ENCODE measurements around the gene TEX13A. TPM values are rescaled to one million over a fixed set of nuclear protein-coding genes. Genes with fewer than 3 reads are reported as not detected.
A peak's percentile ranks its signal among the peaks of the same experiment; 100 is the strongest.

TEX13A gene
- total RNA-seq, 2 experiments from 2014 or later = not detected

GRCh38 chrX:105221374-105221773, 880 bp upstream of the TEX13A start:
- intact Hi-C loops (cut with micrococcal nuclease) = no loop called here
- Mint-ChIP-seq H3K27me3 (ENCODE audit: low read depth) (no peaks in the 10 kb centered on the region), H3K4me1 (ENCODE audit: low read depth) (no peaks in the 10 kb centered on the region), H3K36me3 (ENCODE audit: low read depth) (no peaks in the 10 kb centered on the region), H3K9me3 (no peaks in the 10 kb centered on the region), H3K4me3 (no peak overlapping the region), H3K27ac (no peak overlapping the region)
- no peak for DNase-seq
- CTCF ChIA-PET = no interaction called here

GRCh38 chrX:105219454-105220401, 766 bp downstream of the TEX13A start:
- Mint-ChIP-seq H3K36me3 (ENCODE audit: low read depth) (no peaks in the 10 kb centered on the region), H3K27ac (no peak overlapping the region), H3K4me3 (no peak overlapping the region), H3K27me3 (ENCODE audit: low read depth) (no peaks in the 10 kb centered on the region), H3K9me3 (no peaks in the 10 kb centered on the region), H3K4me1 (ENCODE audit: low read depth) (no peaks in the 10 kb centered on the region)
- intact Hi-C loops (cut with micrococcal nuclease) = no loop called here
- CTCF ChIA-PET = no interaction called here
- no peak for DNase-seq

GRCh38 chrX:105211066-105211575, 9.4 kb downstream of the TEX13A start:
- H3K36me3 Mint-ChIP-seq (ENCODE audit: low read depth) = no peaks in the 10 kb centered on the region
- no peak overlapping the region for H3K4me3 Mint-ChIP-seq
- DNase-seq = no peak
- no peak overlapping the region for H3K27ac Mint-ChIP-seq
- intact Hi-C loops (cut with micrococcal nuclease) = no loop called here
- no peaks in the 10 kb centered on the region for H3K4me1 Mint-ChIP-seq (ENCODE audit: low read depth)
- no peaks in the 10 kb centered on the region for H3K27me3 Mint-ChIP-seq (ENCODE audit: low read depth)
- H3K9me3 Mint-ChIP-seq = no peaks in the 10 kb centered on the region
- CTCF ChIA-PET = no interaction called here

- CTCF ChIA-PET = no interaction called here
- Mint-ChIP-seq H3K9me3 (no peaks in the 10 kb centered on the region), H3K27me3 (ENCODE audit: low read depth) (no peaks in the 10 kb centered on the region), H3K4me3 (no peak overlapping the region), H3K36me3 (ENCODE audit: low read depth) (no peaks in the 10 kb centered on the region), H3K27ac (no peak overlapping the region), H3K4me1 (ENCODE audit: low read depth) (no peaks in the 10 kb centered on the region)
- DNase-seq = no peak
- intact Hi-C loops (cut with micrococcal nuclease) = no loop called here
These were observed 10.2 kb downstream of the TEX13A start for GRCh38 chrX:105210258-105210657.

GRCh38 chrX:105209406-105209805, 11.1 kb downstream of the TEX13A start:
- CTCF ChIA-PET = no interaction called here

GRCh38 chrX:105191878-105192277, 28.6 kb downstream of the TEX13A start:
- intact Hi-C loops (cut with micrococcal nuclease) = loop anchor here (5.0 kb wide), 1 partner anchor 710 kb away; no protein-coding TSS in a partner anchor
- Mint-ChIP-seq H3K36me3 (ENCODE audit: low read depth) (no peaks in the 10 kb centered on the region), H3K27ac (no peak overlapping the region), H3K9me3 (no peaks in the 10 kb centered on the region), H3K4me1 (ENCODE audit: low read depth) (no peaks in the 10 kb centered on the region), H3K4me3 (no peak overlapping the region), H3K27me3 (ENCODE audit: low read depth) (no peaks in the 10 kb centered on the region)
- CTCF ChIA-PET = no interaction called here
- DNase-seq = peak; percentile 3

More at GRCh38 chrX:105209406-105209805, 11.1 kb downstream of the TEX13A start:
- Mint-ChIP-seq H3K9me3 (no peaks in the 10 kb centered on the region), H3K36me3 (ENCODE audit: low read depth) (no peaks in the 10 kb centered on the region), H3K27ac (no peak overlapping the region), H3K4me1 (ENCODE audit: low read depth) (no peaks in the 10 kb centered on the region), H3K4me3 (no peak overlapping the region), H3K27me3 (ENCODE audit: low read depth) (no peaks in the 10 kb centered on the region)
- DNase-seq = no peak
- intact Hi-C loops (cut with micrococcal nuclease) = no loop called here

GRCh38 chrX:105190252-105190853, 30.1 kb downstream of the TEX13A start:
- no peaks in the 10 kb centered on the region for H3K36me3 Mint-ChIP-seq (ENCODE audit: low read depth)
- H3K27ac Mint-ChIP-seq = no peak overlapping the region
- CTCF ChIA-PET = interaction anchor here (1.3 to 1.6 kb wide), 2 partner anchors 268 to 280 kb away, joined by 3 to 4 read pairs; no protein-coding TSS in a partner anchor
- H3K9me3 Mint-ChIP-seq = no peaks in the 10 kb centered on the region
- H3K4me3 Mint-ChIP-seq = no peak overlapping the region
- peak; percentile 19 for DNase-seq
- no peaks in the 10 kb centered on the region for H3K4me1 Mint-ChIP-seq (ENCODE audit: low read depth)
- intact Hi-C loops (cut with micrococcal nuclease) = loop anchor here (1.0 to 5.0 kb wide), 2 partner anchors 625 to 708 kb away; no protein-coding TSS in a partner anchor
- no peaks in the 10 kb centered on the region for H3K27me3 Mint-ChIP-seq (ENCODE audit: low read depth)

- Mint-ChIP-seq H3K27ac (no peak overlapping the region), H3K36me3 (ENCODE audit: low read depth) (no peaks in the 10 kb centered on the region), H3K27me3 (ENCODE audit: low read depth) (no peaks in the 10 kb centered on the region), H3K4me3 (no peak overlapping the region), H3K4me1 (ENCODE audit: low read depth) (no peaks in the 10 kb centered on the region), H3K9me3 (no peaks in the 10 kb centered on the region)
- CTCF ChIA-PET = interaction anchor here (1.3 to 1.6 kb wide), 2 partner anchors 267 to 278 kb away, joined by 3 to 4 read pairs; no protein-coding TSS in a partner anchor
- intact Hi-C loops (cut with micrococcal nuclease) = no loop called here
- no peak for DNase-seq
These were observed 31.4 kb downstream of the TEX13A start for GRCh38 chrX:105189093-105189492.

GRCh38 chrX:105179644-105180043, 40.9 kb downstream of the TEX13A start:
- intact Hi-C loops (cut with micrococcal nuclease) = no loop called here
- CTCF ChIA-PET = no interaction called here
- H3K36me3 Mint-ChIP-seq (ENCODE audit: low read depth) = no peaks in the 10 kb centered on the region
- H3K9me3 Mint-ChIP-seq = no peaks in the 10 kb centered on the region
- H3K4me3 Mint-ChIP-seq = no peak overlapping the region
- H3K27ac Mint-ChIP-seq = no peak overlapping the region
- no peak for DNase-seq
- H3K27me3 Mint-ChIP-seq (ENCODE audit: low read depth) = no peaks in the 10 kb centered on the region
- H3K4me1 Mint-ChIP-seq (ENCODE audit: low read depth) = no peaks in the 10 kb centered on the region

- CTCF ChIA-PET = no interaction called here
- H3K27me3 Mint-ChIP-seq (ENCODE audit: low read depth) = no peaks in the 10 kb centered on the region
- intact Hi-C loops (cut with micrococcal nuclease) = no loop called here
- H3K4me3 Mint-ChIP-seq = no peak overlapping the region
- no peak overlapping the region for H3K27ac Mint-ChIP-seq
- DNase-seq = no peak
- H3K9me3 Mint-ChIP-seq = no peaks in the 10 kb centered on the region
- no peaks in the 10 kb centered on the region for H3K36me3 Mint-ChIP-seq (ENCODE audit: low read depth)
- H3K4me1 Mint-ChIP-seq (ENCODE audit: low read depth) = no peaks in the 10 kb centered on the region
These were observed 47.4 kb downstream of the TEX13A start for GRCh38 chrX:105173071-105173470.
